GM19372 (cell line): ENCODE results near the gene ATP6V1B1.
"Not testable (repeated sequence)": the region's sequence is repeated elsewhere in the genome, so short reads cannot be mapped to it uniquely, and the experiment has no call there.

Experiments
- ATAC-seq: cut with Tn5 transposase; IDR thresholded peaks from one replicate; pipeline ENCODE4 v1.9.1; 2021; ENCODE audit warnings: mild to moderate bottlenecking, low read depth, moderate library complexity; ENCODE audit not compliant: unreplicated experiment

ATP6V1B1 gene

DNA sequence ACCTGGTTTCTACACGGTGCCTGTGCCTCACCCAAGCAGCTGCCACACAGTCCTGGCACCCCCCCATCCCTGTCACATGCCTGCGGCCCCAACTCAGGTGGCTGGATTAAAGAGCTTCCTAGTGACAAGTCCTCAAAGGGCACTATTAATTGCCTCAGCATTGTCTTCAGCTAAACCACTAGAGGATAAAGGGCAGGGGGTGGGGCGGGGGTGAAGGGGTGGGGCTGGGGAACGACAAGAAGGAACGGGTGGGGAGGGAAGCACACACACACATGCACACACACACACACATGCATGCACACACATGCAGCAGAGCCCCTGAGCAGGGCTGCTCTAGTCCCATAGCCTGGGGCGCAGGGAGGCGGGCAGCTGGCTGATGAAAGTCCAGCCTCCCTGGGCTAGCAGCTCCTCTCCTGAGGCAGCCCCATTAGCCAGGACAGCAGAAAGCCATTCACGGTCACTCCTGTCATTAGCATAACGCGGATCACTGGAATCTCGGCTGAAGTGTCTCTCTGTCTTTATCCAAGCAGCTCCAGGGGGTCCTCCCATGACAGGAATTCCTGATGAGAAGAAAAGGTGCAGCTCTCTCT is 66.4 kb downstream of the ATP6V1B1 start:
- no peak for ATAC-seq

DNA sequence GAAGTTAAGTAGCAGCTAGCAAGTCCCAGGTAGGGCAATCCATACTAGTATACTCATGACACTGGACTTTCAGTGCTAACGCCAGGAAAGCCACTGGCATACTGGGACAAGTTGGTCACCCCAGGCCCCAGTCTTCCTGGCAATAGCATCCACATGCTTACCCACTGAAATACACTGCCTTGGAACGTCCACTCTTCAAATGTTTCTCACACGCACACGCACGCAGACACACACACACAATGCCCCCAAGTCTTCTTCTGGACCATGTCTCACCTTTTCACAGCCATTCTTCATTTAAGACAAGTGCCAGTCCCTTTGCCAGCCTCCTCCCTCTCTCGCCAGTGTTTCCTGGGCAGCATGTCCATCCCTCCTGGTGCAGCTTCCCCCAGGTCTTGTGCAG is 67.7 kb downstream of the ATP6V1B1 start:
- no peak for ATAC-seq

DNA sequence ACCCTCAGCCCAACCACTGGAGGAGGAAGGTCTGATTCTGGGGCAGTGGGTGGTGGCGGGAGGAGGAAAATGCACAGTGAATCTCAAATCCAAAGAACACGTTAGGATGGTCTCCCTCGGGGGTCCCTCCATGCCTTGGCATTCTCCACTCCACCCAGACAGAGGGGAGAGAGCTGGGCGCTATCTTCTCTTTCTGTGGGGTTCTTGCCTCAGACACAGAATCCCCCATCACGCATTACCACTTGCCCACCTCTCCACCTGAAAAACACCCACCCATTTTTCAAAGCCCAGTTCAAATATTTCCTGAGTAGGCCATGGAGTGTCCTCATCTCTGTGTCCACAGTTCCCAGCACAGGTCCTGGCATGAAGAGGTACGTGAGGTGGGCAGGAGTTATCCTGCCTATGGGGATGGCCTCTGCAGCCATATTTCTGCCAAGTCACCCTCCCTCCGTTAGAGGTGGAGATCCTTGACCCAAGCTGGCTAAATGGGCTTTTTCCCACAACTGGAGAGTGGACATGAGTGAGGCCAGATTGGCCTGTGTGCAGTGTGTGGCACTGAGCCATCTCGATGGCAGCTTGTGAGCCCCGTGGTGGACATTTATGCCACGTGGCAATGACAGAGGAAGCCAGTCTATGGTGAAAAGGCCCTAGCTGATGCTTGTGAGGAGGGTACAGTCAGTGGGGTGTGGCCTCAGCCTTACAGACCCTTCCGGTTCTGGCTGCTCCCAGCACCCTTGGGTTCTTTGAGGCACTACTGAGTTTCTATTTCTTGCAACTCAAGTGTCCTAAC is 68.5 kb downstream of the ATP6V1B1 start:
- no peak for ATAC-seq

DNA sequence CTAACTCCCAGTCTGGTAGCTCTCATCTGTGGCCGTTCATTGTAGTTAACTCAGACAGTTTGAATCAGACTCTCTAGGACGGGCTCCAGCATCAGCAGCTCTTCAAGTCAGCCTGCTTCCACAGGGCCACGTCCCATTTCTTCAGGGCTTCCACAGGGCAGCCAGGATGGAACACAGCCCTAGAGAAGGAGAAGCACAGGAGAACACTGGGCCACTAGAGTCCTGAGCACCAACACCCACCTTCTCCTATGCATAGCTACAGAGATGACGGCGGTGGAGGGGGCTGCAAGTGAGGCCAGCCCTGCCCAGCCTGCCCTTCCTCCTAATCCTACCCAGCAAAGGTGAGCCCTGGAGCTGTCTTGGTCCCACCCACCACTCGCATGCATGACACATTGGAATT is 69.2 kb downstream of the ATP6V1B1 start:
- ATAC-seq, result no peak

DNA sequence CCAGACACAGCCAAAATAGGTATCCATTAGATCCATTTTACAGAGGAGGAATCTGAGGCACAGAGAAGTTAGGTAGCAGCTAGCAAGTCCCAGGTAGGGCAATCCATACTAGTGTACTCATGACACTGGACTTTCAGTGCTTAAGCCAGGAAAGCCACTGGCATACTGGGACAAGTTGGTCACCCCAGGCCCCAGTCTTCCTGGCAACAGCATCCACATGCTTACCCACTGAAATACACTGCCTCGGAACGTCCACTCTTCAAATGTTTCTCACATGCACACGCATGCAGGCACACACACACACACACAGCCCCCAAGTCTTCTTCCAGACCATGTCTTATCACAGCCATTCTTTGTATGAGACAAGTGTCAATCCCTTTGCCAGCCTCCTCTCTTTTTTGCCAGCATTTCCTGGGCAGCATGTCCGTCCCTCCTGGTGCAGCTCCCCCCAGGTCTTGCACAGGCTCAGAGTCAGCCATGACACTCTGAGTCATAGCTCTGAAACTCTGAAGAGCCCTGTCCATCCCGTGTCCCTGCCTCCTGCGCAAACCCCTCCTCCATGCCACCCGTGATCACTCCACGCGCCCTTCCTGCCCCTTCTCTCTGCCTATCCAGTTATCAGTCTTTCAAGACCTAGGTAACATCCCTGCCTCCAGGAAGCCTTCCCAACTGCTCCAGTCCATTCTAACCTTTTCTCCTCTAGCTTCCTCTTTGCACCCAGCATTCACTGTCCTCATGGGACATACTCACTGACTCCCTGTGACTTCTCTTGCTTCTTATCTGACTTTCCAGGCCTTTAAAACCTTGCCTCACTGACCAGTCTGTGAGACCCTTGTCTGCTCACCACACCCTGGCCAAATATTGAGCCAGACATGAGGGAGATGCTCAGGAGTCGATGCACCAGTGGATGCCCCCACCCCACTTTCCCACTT is 69.8 kb downstream of the ATP6V1B1 start:
- no peak for ATAC-seq

DNA sequence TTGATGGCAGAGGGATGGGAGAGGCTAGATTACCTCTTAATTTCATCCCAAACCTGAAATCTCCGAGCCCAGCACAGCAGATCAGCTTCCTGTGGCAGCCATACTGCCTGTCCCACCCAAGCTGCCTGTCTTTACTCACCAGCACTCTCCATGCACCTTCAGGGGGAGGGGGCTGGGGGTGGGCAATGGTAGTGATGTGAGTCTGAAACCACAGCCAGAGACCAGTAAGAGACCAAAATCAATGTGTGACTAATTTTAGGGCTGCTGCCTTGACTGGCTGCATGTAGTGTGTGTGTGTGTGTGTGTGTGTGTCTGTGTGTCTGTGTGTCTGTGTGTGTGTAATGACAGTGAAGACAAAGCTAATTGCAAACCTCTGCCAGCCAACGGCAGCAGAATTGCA is 70.6 kb downstream of the ATP6V1B1 start:
- ATAC-seq, result no peak

DNA sequence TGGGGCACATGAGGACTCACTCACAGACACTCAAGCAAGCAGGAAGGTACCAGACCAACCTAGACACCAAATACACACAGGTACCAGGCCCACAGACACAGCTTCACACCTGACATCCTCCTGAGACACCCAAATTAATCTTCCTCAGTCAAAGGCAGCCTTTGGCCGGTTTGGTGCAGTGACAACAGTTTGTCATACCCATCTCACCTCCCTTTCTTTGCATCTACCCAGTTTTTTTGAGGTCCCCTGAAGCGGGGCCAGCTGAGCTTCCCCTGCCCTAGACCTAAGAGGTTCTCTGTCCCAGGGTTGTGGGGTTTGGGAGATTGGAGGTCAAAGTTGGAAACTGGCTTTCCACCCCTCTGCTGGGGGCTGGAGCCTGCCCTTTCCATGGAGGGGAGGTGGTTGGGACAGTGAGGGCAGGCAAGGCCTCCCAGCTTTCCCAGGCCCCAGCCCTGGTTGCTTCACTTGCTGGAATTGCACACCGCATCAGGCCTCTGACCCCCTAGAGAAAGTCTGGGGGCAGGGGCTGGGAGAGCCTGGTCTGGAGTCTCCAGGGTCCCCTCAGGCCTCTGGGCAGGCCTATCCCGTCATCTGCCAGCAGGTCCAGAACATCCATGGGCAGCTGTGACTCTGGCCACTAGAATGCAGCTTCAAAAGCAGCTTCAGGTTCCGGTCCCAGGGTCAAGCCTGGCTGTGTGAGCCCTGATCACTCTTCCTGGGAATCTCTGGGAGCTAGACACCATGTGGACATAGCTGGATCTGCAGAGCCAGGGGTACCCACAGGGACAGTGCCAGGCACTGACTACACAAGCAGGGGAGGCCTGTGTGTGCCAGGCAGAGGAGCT is 71.5 kb downstream of the ATP6V1B1 start:
- no peak for ATAC-seq

DNA sequence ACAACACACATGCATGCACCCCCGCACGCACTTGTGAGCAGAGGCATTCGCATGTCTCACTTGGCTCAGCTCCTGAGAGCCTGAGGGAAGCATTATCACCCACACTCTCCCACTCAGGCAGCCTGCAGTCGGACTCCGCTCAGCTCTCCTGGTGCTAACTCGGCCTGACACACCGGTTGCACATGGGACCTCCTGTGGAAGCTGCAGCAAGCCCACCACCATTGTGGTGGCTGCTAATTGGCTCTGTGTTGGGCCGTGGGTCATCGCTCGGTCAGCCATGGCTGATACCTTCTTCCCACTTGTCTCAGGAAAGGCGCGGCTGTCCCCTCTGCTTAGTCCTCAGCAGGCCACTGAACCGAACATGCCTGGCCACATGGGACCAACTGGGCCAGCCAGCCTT is 72.6 kb downstream of the ATP6V1B1 start:
- ATAC-seq, result no peak

DNA sequence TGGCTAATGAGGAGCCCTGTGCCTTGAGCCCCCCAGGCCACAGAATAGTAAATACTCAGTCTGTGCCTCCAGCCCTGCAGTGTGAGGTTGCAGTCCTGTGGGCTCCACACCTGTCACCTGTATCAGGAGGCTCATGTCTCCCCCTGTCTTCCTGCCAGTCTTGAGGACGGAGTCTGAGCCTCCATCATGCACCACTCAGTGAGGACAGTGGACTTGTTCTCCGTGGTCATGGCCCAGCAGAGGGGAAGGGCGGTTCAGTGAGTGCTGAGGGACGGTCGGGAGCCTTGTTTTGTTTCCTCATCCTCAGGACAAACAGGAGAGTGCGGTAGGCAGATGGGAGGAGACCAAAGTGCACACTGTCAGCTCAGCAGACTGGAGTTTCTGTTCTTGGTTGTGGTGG is 76.1 kb downstream of the ATP6V1B1 start:
- not testable (repeated sequence) for ATAC-seq
